Stimulated activated CD8-positive, alpha-beta memory T cell treated with anti-CD3 and anti-CD28 coated beads, Interleukin-7, amount 100 ng/mL, for 48 hours (primary cell): ENCODE results near the gene TKFC.

Experiments used
- DNase-seq, 2 donors: peaks; one replicate each; pipeline ENCODE4 v3.0.0-alpha.2; 2020; ENCODE audit warnings: low read depth in 1 of 2; ENCODE audit errors: extremely low read depth in 1 of 2

TKFC gene, protein sequence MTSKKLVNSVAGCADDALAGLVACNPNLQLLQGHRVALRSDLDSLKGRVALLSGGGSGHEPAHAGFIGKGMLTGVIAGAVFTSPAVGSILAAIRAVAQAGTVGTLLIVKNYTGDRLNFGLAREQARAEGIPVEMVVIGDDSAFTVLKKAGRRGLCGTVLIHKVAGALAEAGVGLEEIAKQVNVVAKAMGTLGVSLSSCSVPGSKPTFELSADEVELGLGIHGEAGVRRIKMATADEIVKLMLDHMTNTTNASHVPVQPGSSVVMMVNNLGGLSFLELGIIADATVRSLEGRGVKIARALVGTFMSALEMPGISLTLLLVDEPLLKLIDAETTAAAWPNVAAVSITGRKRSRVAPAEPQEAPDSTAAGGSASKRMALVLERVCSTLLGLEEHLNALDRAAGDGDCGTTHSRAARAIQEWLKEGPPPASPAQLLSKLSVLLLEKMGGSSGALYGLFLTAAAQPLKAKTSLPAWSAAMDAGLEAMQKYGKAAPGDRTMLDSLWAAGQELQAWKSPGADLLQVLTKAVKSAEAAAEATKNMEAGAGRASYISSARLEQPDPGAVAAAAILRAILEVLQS

DNA sequence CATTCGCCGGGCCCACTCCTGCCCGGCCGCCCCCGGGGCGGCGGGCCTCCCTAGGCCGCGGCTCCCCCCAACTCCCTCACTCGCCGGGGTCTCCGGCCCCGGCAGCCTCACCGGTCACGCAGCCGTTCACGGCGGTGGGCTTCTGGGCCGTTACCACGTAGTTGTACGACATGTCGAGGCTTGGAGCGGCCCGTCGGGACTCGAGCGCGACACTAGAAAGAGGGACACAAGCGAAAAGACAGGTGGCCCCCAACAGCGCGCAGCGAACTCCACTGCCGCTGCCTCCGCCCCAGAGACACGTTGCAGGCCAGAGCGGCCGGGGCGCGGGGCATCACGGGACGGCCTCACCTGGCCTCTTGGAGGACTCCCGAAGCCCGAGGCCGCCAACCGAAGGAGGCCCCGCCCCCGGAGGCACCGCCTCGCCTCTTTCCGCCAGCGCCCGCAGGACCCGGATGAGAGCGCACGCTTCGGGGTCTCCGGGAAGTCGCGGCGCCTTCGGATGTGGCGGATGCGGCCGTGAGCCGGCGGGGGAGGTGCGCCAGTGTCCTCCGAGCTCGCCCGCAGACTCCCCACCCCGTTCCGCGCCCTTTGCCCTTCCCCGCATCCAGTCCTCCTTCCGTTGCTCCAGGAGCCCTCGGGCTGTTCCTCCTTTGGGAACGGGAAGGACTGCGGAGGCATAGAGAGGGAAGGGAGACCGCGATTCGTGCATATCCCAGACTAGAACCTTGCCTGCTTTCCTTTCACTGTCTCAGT is at the start of gene TKFC, which contains the start of gene DDB1:
TKFC (plus strand) TSS at position 432 of the 753 bp plus-strand sequence. CDS start 1,501 bp downstream, outside the sequence.
DDB1 (minus strand) TSS at position 309 of the 753 bp plus-strand sequence; CDS start at position 172, 137 bp downstream.
- peak; percentile 97 to 98 for DNase-seq

DNA sequence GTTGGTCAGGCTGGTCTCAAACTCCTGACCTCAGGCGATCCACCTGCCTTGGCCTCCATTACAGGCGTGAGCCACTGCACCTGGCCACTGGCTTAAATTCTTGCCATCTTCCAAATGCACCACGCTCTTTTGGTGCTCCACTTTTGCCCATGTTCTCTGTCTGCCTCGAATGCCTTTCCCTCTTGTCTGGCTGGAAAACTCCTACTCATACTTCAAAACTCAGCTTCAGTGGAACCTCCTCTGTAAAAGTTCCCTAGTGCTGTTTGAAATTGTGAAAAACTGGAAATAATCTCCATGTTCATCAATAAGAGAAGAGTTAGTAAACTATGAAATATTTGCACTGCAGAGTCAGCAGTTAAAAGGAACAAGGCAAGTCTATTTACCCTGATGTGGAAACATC is 49.4 kb upstream of the TKFC start:
- DNase-seq: no peak

DNA sequence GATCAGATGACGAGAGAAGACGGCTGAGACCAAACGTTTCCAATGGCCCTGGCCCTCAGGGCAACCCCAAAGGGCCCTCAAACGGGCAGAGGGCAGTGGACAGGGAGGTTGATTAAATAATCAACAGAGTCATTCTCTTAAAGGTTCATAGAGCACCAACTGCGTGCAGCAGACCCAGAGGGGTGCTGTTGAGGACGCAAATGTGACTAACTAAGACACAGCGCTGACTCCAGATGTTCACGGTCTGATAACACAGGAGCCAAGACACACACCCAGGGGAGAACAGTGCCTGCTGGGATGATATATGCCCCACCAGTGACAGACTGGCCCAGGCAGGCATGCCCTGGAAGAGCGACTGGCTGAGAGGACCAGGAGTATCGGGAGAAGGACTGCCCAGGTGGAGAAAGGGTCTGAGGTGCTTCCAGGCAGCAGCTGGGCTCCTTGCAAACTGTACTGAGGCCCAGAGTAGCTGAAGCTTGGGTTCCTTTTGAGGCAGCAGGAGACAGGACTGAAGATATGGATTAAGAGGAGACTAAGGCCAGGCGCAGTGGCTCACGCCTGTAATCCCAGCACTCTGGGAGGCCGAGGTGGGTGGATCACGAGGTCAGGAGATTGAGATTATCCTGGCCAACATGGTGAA is 45.6 kb upstream of the TKFC start:
- no peak for DNase-seq

DNA sequence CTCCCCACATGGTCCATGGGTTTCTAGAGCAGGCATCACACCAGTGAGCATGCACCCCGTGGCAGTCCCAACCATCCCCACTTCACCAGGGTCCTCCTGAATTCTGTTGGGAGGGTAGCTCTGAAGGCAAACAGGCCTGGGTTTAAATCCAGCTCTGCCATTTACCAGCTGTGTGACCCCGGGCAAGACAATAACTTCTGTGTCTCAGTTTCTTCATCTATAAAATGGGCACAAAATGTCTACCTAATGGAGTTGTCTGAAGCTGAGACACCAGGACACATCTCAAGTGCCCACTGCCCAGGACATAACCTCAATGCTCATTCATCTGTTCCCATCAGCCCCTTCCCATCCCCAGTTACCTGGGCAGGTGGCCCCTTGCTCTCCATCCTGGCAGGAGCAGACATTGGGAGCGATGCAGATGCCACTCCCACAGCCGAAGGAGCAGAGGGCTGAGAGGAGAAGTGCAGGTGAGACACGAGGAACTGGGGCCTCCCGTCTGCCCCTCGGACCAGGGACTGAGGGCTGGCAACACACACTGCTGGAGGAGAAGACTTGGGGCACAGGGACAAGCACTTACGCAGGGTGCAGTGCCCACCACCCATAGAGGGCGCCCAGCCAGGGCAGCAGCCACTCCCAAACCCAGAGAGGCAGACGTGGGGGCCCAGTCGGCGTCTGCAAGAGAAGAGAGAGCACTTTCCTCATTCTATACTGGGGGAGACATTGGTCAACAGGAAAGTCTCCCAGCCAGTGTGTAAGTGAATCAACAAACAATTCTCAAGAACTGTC is 41.9 kb upstream of the TKFC start:
- DNase-seq: no peak

DNA sequence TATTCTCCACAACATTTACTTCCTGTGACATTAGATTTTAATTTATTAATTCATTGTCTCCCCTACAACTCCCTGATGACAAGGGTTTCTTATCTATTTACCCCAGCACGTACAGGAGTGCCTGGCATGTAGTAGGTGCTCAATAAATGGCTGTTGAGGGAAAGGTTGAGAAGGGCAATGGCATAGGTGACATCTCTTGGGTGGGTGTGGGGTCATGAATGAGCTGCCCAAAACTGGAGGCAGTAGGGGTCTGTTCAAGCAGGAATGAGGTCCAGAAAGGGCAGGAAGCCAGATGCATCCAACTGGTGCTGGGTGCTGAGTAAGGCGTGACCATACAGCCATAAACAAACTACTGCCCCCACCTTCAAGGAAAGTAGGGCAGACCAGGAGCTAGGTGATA is 40.7 kb upstream of the TKFC start:
- no peak for DNase-seq

DNA sequence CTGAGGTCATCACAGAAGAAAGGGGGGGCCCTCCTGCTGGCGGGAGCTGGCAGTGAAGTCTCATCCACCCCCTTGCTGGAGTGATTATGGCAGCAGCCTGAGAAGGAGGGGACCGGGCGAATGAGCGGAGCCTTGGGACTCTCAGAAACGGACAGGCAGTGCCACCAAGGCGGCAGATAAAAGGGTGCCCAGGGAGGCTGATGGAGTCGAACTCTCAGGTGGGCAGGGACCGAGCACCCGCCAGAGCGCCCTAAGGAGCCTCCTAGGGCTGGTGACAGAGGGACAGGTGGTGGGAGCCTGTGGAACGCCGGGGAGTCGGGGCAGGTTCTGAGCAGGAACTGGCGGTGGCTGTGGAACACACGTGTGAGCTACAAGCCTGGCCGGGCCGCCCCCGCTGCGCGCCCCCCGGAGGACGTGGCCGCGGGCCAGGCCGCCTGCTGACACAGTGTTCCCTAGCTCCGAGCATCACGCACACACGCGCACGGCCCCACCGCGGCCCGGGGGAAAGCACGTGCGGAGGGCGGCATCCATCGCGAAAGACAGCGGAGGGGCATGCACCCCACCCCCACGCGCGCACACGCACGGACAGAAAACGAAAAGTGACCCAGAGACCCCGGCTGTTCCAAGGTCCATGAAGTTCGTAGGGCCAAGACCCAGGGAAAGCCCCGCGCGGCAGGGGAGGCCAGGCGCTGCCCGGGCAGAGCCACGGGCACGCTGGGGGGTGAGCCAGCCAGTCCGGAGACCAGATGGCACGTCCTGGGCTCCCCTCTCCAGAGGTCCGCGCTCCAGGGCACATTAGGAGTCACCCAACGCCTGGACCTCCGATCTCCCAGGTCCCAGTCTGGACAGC is 38.9 kb upstream of the TKFC start:
- peak; percentile 27 to 48 for DNase-seq

DNA sequence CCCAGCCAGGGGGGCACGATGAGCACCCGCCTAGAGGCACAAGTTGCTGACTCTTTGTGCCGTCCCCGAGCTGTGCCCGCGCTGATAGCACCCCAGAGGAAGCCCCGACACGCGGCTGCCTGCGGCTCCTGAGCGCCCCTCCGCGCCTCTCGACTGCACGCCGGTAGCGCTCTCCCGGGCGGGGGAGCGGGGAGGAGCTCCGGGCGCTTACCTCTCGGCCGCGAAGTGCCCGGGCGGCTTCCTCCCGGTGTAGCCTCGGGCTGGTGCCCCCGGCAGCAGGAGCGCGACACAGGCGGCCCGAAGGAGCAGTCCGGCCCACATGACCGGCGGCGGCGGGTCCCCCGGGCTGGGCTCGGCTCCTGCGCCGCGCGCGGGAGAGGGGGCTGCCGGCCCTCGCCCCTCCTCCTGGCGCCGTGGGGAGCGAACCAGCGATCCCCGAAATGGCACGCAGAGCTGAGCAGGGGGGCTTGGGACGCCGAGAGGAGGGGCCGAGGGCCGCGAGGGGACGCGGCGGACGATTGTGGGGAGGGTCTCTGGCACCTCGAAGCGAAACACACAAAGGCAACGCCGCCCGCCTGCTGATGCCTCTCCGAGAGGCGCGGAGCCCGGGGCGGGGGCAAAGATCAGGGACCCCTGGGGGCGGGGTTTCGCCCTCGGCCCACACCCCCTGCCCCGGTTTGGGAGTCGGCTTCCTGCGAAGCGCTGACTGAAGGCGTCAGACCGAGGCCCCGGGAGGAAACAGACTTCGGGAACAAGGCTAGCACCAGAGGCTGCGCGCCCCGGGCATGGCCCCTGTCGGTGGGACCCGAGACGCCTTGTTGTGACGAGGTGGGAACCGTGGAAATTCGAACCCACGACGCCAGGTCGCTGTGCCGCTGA is 38.1 kb upstream of the TKFC start, which contains the start of gene VWCE:
VWCE (minus strand) TSS at position 600 of the 879 bp plus-strand sequence; CDS start at position 321, 279 bp downstream.
- DNase-seq: peak; percentile 55 to 56

DNA sequence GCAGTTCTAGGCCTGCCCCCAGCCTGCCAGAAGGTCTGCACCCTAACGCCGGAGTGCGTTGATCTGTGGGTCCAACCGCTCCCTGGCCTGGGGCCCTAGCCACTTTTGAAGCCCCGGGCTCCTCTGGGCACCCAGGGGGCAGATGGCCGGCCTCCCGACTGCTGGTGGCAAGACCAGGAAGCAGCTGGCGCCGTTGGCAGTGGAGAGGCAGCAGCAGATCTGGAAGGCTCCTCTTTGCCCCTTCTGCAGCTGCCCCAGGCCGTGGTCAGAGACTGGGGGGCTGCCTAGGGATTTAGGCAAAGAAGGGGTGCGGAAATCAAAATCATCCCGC is 37.5 kb upstream of the TKFC start:
- no peak for DNase-seq

DNA sequence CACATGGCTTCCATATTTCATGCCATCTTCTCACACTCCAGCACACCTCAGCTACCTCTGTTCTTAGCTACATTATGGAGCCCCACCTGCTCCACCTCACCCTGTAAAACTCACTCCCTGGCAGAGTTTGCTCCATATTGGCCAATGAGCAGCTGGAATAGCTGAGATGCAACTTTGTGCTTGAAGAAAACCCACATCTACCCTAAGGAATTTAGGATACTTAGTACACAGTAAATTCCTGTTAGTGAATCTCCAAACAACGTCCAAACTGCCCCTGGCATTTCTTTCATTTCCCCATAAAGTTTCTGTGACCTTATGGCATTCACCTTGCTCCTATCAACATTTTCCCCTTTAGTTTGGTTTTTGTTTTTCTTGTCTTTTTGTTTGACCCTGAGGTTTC is 35.7 kb upstream of the TKFC start:
- no peak for DNase-seq

DNA sequence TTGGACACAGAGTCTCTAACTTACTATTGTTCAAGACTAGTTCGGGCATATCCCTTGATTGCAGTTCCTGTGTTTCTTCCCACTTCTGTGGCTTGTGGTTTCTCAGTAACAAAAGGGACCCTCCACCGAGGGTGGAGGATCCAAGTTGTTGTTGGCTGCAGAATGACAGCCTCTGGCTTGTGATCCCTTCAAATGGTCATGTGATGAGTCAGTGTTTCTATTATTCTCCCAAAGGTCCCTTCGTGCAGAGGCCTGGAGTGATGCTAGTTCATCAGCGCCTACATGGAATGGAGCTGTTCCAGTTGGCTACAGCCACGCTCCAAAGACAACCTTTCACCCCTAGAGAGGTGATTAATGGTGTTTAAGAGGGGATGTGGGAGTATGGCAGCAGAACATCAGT is 35.3 kb upstream of the TKFC start:
- DNase-seq: no peak

DNA sequence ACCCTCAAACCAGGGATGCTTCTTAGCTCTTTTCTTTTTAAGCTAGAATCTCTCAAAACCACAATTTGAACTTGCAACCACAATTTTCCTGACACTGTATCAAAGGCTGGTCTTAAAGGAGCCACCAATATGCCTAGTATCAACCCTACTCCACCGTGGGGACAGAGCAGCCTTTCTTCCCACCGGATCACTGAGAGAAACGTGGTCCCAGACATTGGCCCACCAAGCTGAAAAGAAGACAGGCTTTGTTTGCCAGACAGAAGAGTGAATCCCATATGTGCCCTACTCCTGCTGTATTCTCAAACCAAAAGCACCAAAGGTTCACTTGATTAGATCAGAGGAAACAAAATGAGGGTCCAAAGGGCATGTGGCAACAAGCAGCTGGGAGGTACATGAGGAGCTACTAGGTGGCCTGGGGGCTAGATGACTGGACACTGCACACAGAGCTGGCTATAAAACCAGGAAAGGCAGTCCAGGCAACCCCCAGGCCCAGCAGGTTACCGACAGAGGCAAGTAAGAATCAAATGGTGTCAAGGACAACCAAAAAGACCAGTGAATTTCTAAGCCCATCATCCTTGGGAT is 34.3 kb upstream of the TKFC start:
- DNase-seq: no peak

DNA sequence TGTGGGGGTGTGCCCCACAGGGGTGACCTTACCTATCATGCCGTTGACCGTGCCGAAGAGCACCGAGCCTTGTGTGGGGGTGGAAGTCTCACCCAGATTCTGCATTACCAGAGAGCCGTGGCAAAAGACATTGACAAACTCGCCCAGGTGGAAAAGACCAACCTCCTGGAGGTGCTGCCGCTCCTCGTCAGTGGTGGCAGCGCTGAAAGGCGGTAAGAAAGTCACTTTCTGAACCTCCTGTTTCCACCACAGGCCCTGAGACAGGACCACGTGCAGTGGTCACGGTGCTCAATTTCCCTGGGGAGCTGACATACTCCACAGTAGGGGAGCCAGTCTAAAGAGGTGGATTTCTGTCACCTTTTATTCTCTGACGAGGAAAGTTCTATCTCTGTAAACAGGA is 30.5 kb upstream of the TKFC start:
- no peak for DNase-seq

DNA sequence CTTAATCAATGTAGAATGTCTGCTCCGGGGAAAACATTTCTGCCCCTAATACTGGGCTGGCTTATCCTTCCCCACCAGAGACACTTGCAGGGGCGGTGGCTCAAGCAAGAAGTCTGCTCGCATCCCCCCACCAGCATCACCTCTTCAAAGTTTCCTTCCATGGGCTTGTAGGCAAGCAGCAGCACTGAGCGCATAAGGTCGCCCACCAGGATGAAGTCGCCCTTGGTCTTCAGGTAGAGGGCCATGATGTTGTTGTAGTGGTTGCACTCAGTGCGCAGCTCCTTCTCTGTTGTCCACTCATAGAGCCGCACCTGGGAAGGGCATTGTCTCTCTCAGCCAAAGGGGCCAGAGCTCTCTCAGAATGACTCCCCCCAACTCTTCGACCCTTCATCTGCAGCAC is 29.3 kb upstream of the TKFC start:
- no peak for DNase-seq

DNA sequence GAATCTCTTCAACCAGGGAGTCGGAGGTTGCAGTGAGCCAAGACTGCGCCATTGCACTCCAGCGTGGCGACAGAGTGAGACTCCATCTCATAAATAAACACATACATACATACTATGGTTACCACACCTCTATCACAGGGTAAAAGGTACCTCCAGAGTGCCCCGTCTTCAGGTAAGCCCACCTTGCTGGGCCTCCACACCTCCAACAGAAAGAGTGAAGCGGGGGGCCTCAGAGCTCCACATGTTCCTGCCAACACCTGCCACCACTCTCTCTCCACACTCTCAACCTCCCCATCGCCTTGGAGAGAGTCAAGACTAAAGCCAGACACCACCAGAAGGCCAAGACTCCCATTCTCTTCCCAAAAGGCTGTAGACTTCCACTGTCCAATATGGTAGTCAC is 27.6 kb upstream of the TKFC start:
- DNase-seq: no peak

DNA sequence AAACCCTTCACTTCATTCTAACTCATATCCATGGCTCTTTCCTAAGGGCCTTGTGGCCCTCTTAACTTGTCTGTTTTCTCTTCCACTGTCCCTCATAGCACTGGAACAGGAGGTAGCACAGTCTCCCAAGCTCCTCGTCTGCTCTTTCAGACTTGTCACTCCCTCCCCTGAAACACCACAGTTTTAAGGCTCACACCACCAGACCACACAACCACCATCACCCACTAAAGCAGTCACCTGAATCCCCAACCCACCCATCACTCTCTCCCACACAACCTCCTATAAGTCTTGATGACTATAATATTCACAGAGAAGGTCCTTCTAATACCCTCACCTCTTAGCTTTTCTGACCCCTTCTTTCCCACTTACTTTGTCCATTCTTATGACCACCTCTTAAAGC is 26.8 kb upstream of the TKFC start:
- DNase-seq: no peak

DNA sequence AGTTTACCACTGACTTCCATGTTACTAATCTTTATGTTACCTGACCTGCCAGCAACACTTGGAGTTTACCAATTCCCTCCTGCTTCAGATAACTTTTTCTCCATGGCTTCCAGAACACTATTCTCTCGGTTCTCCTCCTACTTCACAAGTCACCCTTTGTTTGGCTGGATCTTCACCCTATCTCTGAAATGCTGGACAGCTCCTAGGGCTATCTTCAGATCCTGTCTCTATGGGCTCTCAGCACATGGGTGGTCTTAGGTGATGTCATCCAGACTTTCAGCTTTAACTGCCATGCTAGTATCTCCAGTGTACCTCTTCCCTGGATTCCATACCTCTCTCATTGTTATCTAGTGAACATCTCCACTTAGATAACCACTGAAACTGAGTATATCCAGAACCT is 25.7 kb upstream of the TKFC start:
- DNase-seq: no peak

DNA sequence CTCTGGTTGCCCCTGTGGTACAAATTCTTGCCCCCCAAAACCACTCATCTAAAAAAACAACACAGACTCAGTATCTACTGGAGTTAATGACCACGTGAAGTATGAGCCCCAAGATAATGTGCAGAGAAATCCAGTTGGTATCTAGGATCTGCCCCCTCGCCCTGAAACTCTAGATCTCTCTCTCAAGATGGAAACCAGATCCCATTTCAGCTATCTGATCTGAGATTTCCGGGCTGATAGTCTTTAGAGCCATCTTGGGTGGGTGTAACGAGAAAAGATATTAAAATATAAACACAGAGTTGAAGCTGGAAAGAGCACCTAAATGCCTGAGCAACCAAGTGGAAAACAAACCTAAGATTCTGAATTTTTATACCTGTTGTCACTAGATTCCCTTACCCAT is 23.9 kb upstream of the TKFC start:
- no peak for DNase-seq

DNA sequence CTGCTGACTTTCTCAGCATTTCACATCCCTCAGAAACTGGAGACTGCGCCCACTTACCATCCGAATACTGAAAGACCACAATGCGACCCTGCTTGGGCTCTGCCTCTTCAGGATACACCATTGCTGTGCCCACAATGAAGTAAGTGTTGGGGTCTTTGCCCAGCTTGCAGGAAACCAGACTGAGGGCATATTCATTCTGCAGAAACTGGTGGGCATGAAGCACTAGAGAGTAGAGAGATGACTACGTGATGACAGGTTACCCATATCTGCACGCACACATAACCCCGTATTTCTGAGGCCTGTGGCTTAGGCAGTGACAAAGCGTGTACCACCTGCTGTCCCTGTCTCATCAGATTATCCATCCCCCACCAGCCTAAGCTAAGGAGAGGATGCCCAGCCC is 23.3 kb upstream of the TKFC start:
- peak in 1 of 2 donors; percentile 64 for DNase-seq
